Activated B cell treated with CpG ODN at 0.5 μM for 24 hours (primary cell): ENCODE data around the gene APOA1. TPM values are rescaled to one million over a fixed set of nuclear protein-coding genes. Genes with fewer than 3 reads are reported as not detected.

Experiments
- ATAC-seq: fragments of 200-7000 bp; cut with Tn5 transposase; one replicate; pipeline ENCODE4 v1.10.0; 2021; ENCODE audit warnings: low read depth, mild to moderate bottlenecking, moderate library complexity
- CTCF ChIA-PET: fragments of 350-600 bp; sonication (Branson Sonifier 250); formaldehyde crosslinking; loops from one replicate; lab custom pipeline; 2021; ENCODE audit warnings: antibody characterized with exemption; lab: Charles Lee
- POLR2A ChIA-PET: fragments of 350-600 bp; sonication (Branson Sonifier 250); formaldehyde crosslinking; loops from one replicate; lab custom pipeline; 2021; ENCODE audit warnings: antibody characterized with exemption; lab: Charles Lee
- DNase-seq: peaks from one replicate; pipeline ENCODE4 v3.0.0; 2022
- H3K27ac Mint-ChIP-seq: one replicate; pipeline ENCODE4 v1.8.0; 2020; ENCODE audit warnings: mixed read lengths
- H3K27me3 Mint-ChIP-seq: one replicate; pipeline ENCODE4 v1.8.0; 2021; ENCODE audit warnings: mixed read lengths
- H3K36me3 Mint-ChIP-seq: one replicate; pipeline ENCODE4 v1.8.0; 2021; ENCODE audit warnings: low read depth, mixed read lengths
- H3K4me1 Mint-ChIP-seq: one replicate; pipeline ENCODE4 v1.8.0; 2021; ENCODE audit warnings: mixed read lengths
- H3K4me3 Mint-ChIP-seq: one replicate; pipeline ENCODE4 v1.8.0; 2020; ENCODE audit warnings: mild to moderate bottlenecking, mixed read lengths
- H3K9me3 Mint-ChIP-seq: one replicate; pipeline ENCODE4 v1.8.0; 2020; ENCODE audit warnings: mixed read lengths
- intact Hi-C: fragments of 100-400 bp; cut with micrococcal nuclease; formaldehyde crosslinking; loops from one replicate; pipeline ENCODE4 v1.15.1; 2024
- total RNA-seq: library from RNA; stranded (reverse); gene quantifications from 2 replicates; pipeline ENCODE4 v1.2.3, GENCODE V29; 2022
- TF ChIP-seq, protein P1 (sequence below): fragments of 200-600 bp; IDR thresholded peaks from one replicate; pipeline ENCODE4 v1.8.0; 2022; ENCODE audit warnings: antibody characterized with exemption, mild to moderate bottlenecking

APOA1 gene
- total RNA-seq, 1 donor from 2014 or later = 0.31 TPM

DNA sequence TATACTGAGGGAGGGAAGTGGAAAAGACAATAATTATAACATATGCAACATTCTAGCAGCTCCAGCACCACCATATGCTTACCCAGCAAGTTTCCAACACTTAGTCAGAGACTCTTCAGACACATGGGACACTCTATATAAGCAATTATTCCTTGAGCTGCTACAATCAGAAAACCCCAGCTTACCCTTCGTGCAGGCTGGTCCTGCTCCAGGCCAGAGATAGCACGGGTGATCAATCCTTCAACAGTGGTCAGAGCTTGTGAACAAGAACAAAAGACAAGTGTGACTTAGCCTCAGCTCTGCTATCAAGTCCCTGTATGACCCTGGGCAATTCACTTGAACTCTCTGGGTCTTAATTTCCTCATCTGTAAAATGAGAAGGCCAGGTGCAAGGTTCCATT lies 51.1 kb downstream of the APOA1 start:
- intact Hi-C loops = loop anchor here (5.0 kb wide), 2 partner anchors 66 to 311 kb away; partner anchors contain the start of gene SIK3
- H3K4me1 Mint-ChIP-seq = peaks cover 33% of the 10 kb centered on the region
- POLR2A ChIA-PET = interaction anchor here (0.7 to 3.1 kb wide), 6 partner anchors 12 to 393 kb away, joined by 3 to 52 read pairs (median 7); partner anchors contain the start of genes BUD13, PAFAH1B2 and SIDT2
- H3K27ac Mint-ChIP-seq = no peak overlapping the region
- TF ChIP-seq, protein P1, sequence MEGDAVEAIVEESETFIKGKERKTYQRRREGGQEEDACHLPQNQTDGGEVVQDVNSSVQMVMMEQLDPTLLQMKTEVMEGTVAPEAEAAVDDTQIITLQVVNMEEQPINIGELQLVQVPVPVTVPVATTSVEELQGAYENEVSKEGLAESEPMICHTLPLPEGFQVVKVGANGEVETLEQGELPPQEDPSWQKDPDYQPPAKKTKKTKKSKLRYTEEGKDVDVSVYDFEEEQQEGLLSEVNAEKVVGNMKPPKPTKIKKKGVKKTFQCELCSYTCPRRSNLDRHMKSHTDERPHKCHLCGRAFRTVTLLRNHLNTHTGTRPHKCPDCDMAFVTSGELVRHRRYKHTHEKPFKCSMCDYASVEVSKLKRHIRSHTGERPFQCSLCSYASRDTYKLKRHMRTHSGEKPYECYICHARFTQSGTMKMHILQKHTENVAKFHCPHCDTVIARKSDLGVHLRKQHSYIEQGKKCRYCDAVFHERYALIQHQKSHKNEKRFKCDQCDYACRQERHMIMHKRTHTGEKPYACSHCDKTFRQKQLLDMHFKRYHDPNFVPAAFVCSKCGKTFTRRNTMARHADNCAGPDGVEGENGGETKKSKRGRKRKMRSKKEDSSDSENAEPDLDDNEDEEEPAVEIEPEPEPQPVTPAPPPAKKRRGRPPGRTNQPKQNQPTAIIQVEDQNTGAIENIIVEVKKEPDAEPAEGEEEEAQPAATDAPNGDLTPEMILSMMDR = no peak
- H3K4me3 Mint-ChIP-seq = peak overlapping the region; percentile 98
- DNase-seq (no peak), ATAC-seq (no peak)
- H3K9me3 Mint-ChIP-seq = no peaks in the 10 kb centered on the region
- H3K27me3 Mint-ChIP-seq = peaks cover 4% of the 10 kb centered on the region
- H3K36me3 Mint-ChIP-seq = peaks cover 65% of the 10 kb centered on the region
- CTCF ChIA-PET = interaction anchor here (1.1 to 1.2 kb wide), 2 partner anchors 50 to 52 kb away, joined by 3 read pairs; no protein-coding TSS in a partner anchor

Other genes starting within 250 kb of the APOA1 start
- 18.4 and 18.8 TPM in 2 replicates for gene BUD13, start 64.6 kb downstream of the APOA1 start, total RNA-seq
- gene ZPR1, start 49.6 kb downstream of the APOA1 start, total RNA-seq = 69.0 and 78.7 TPM in 2 replicates
- not detected in 2 replicates for gene APOA5, start 45.7 kb downstream of the APOA1 start, total RNA-seq
- not detected in 2 replicates for gene APOA4, start 14.3 kb downstream of the APOA1 start, total RNA-seq
- not detected in 2 replicates for gene APOC3, start 7.7 kb downstream of the APOA1 start, total RNA-seq